Endothelial cell of umbilical vein (primary cell): ENCODE measurements around the gene MRPL55. TPM values are rescaled to one million over a fixed set of nuclear protein-coding genes. Genes with fewer than 3 reads are reported as not detected.

Experiments used
- BruUV-seq: library from RNA; stranded (reverse); fragments of 400-500 nt; replicated peaks from 2 replicates; lab custom pipeline; 2021; lab: Mats Ljungman, UMichigan
- CTCF ChIA-PET: fragments of 300-600, 350-600 bp; sonication (Branson Sonifier 250); formaldehyde crosslinking; loops from one replicate; lab custom pipeline; 2021; ENCODE audit warnings: antibody characterized with exemption, inconsistent platforms; lab: Charles Lee
- POLR2A ChIA-PET: fragments of 300-600, 350-600 bp; sonication (Branson Sonifier 250); formaldehyde crosslinking; loops from one replicate; lab custom pipeline; 2021; ENCODE audit warnings: antibody characterized with exemption, inconsistent platforms; lab: Charles Lee
- DNase-seq: peaks from one replicate; pipeline ENCODE4 v3.0.0-alpha.2; 2011; ENCODE audit warnings: low read depth, low spot score
- FAIRE-seq: peaks from 2 replicates; lab custom pipeline; 2011; peaks lifted over from hg19 to GRCh38; lab: Jason Lieb, UNC
- H2AFZ ChIP-seq: 2 replicates; pipeline ENCODE4 v1.6.0; 2012; ENCODE audit warnings: low read depth, low read length, control low read depth, inconsistent platforms
- H3K27ac ChIP-seq: 2 replicates; pipeline ENCODE4 v1.5.1; 2011; ENCODE audit warnings: low read depth, mild to moderate bottlenecking, control low read depth, low read length, moderate library complexity; ENCODE audit not compliant: insufficient read depth
- H3K27me3 ChIP-seq, 2 experiments: 2 replicates each; pipeline versions ENCODE4 v1.6.0 to v1.6.1; 2011; ENCODE audit warnings: low read length in 2 of 2, mixed read lengths in 1 of 2; ENCODE audit not compliant: control insufficient read depth in 2 of 2, insufficient read depth in 2 of 2
- H3K36me3 ChIP-seq, 2 experiments: 2 replicates in 1 of 2; 3 replicates in 1 of 2; pipeline ENCODE4 v1.5.1; 2011; ENCODE audit warnings: low read length in 2 of 2, mild to moderate bottlenecking in 1 of 2, moderate library complexity in 1 of 2; ENCODE audit not compliant: control insufficient read depth in 2 of 2, insufficient read depth in 2 of 2; ENCODE audit errors: extremely low read depth in 1 of 2
- H3K4me1 ChIP-seq: 3 replicates; pipeline ENCODE4 v1.5.1; 2011; ENCODE audit warnings: mild to moderate bottlenecking, low read length; ENCODE audit not compliant: control insufficient read depth, insufficient read depth; ENCODE audit errors: extremely low read depth
- H3K4me2 ChIP-seq: 2 replicates; pipeline ENCODE4 v1.6.1; 2011; ENCODE audit warnings: low read length, control low read depth, mixed read lengths; ENCODE audit not compliant: insufficient read depth
- H3K4me3 ChIP-seq, 3 experiments: fragments of 200-600 bp in 1 of 3; sonication (generic), shearing (Covaris generic) in 1 of 3; replicated peaks in 1 of 3; 2 replicates each; pipeline ENCODE4 v1.5.1; 2011 to 2016; ENCODE audit warnings: control low read depth in 3 of 3, low read length in 3 of 3, mild to moderate bottlenecking in 2 of 3, inconsistent platforms in 1 of 3, low read depth in 1 of 3, moderate library complexity in 1 of 3; ENCODE audit not compliant: insufficient read depth in 1 of 3
- H3K79me2 ChIP-seq: 2 replicates; pipeline ENCODE4 v1.6.0; 2012; ENCODE audit warnings: low read length, inconsistent platforms; ENCODE audit not compliant: control insufficient read depth, insufficient read depth
- H3K9ac ChIP-seq: replicated peaks from 2 replicates; pipeline ENCODE3; 2011; ENCODE audit warnings: low read length, control low read depth; ENCODE audit not compliant: insufficient read depth; ENCODE audit errors: extremely low read depth
- H3K9me1 ChIP-seq: replicated peaks from 3 replicates; pipeline ENCODE4 v1.6.0; 2011; ENCODE audit warnings: mild to moderate bottlenecking, low read length; ENCODE audit not compliant: control insufficient read depth, insufficient read depth; ENCODE audit errors: extremely low read depth
- H3K9me3 ChIP-seq: replicated peaks from 2 replicates; pipeline ENCODE4 v1.5.1; 2012; ENCODE audit warnings: low read length, inconsistent platforms; ENCODE audit not compliant: control insufficient read depth, insufficient read depth
- H4K20me1 ChIP-seq: replicated peaks from 2 replicates; pipeline ENCODE3; 2011; ENCODE audit warnings: mild to moderate bottlenecking, low read length; ENCODE audit not compliant: control insufficient read depth, insufficient read depth; ENCODE audit errors: extremely low read depth
- EZH2 ChIP-seq: IDR thresholded peaks from 2 replicates; pipeline ENCODE4 v1.6.1; 2012; ENCODE audit warnings: borderline replicate concordance, low read depth, mild to moderate bottlenecking, moderate library complexity, low read length, inconsistent platforms; ENCODE audit not compliant: severe bottlenecking
- FOS ChIP-seq: IDR thresholded peaks from 2 replicates; pipeline ENCODE4 v1.6.1; 2011; ENCODE audit warnings: mild to moderate bottlenecking, low read length, moderate library complexity, borderline replicate concordance; ENCODE audit not compliant: insufficient read depth
- GATA2 ChIP-seq: IDR thresholded peaks from 2 replicates; pipeline ENCODE4 v1.7.0; 2011; ENCODE audit warnings: low read depth, mild to moderate bottlenecking, moderate library complexity, mixed read lengths, low read length; ENCODE audit not compliant: insufficient read length, insufficient read depth
- JUN ChIP-seq: IDR thresholded peaks from 2 replicates; pipeline ENCODE4 v1.6.1; 2011; ENCODE audit warnings: borderline replicate concordance, low read depth; ENCODE audit not compliant: insufficient read length, insufficient read depth
- MAX ChIP-seq: IDR thresholded peaks from 2 replicates; pipeline ENCODE4 v1.6.1; 2011; ENCODE audit not compliant: insufficient read depth, insufficient read length
- MYC ChIP-seq: IDR thresholded peaks from one replicate; pipeline ENCODE4 v1.6.1; 2011; ENCODE audit warnings: mild to moderate bottlenecking, low read depth, low read length
- POLR2A ChIP-seq: IDR thresholded peaks from 2 replicates; pipeline ENCODE4 v1.6.1; 2012; ENCODE audit warnings: low read depth, mild to moderate bottlenecking, control low read depth, low read length
- POLR2AphosphoS5 ChIP-seq: IDR thresholded peaks from 2 replicates; pipeline ENCODE4 v1.6.1; 2012; ENCODE audit warnings: low read depth, mild to moderate bottlenecking, control low read depth, low read length, moderate library complexity; ENCODE audit not compliant: insufficient read depth
- dilution Hi-C: fragments of 300-500 bp; cut with MboI; formaldehyde crosslinking; loops from one replicate; pipeline ENCODE4 v1.15.0; 2019; ENCODE audit warnings: low sequenced_read_pairs; ENCODE audit not compliant: extremely low pct_ligation_motif_present
- intact Hi-C: fragments of 100-400 bp; cut with micrococcal nuclease; formaldehyde crosslinking; loops from one replicate; pipeline ENCODE4 v1.10.0; 2022
- polyA plus RNA-seq, 4 experiments: library from polyadenylated mRNA; depleted of rRNA in 3 of 4; stranded (reverse) in 3 of 4; unstranded in 1 of 4; fragments of >200 nt; gene quantifications; 2 replicates each; pipeline versions ENCODE4 v1.2.1 to v1.2.3, GENCODE V29; 2011 to 2012; ENCODE audit warnings: missing spikeins in 1 of 4
- total RNA-seq: library from RNA; stranded (reverse); gene quantifications from 2 replicates; pipeline ENCODE4 v1.2.3, GENCODE V29; 2021
- TF ChIP-seq, protein P1 (sequence below), 2 donors: IDR thresholded peaks; 1 replicate in 1 of 2; 2 replicates in 1 of 2; pipeline ENCODE4 v1.5.1; 2011; ENCODE audit warnings: low read length in 2 of 2, mild to moderate bottlenecking in 2 of 2, moderate library complexity in 2 of 2, control low read depth in 1 of 2, inconsistent platforms in 1 of 2, low read depth in 1 of 2; ENCODE audit not compliant: insufficient read depth in 1 of 2; ENCODE audit errors: extremely low read depth in 1 of 2

The MRPL55 gene
- total and polyA plus RNA-seq, 2 donors (not counting 3 experiments of a cell fraction or from before 2014, with no cell fraction given): 58.7 to 155 TPM

- no peaks in the 10 kb centered on the region for H3K9me1 ChIP-seq
Observed at GRCh38 chr1:228076796-228077430, 32.2 kb downstream of the MRPL55 start.

More at GRCh38 chr1:228076796-228077430, 32.2 kb downstream of the MRPL55 start:
- Histone ChIP-seq H3K79me2 (peaks cover 9% of the 10 kb centered on the region), H3K4me1 (peaks cover 7% of the 10 kb centered on the region), H2AFZ (no peak overlapping the region), H3K27ac (no peak overlapping the region), H3K27me3 (no peaks in the 10 kb centered on the region), H3K9me3 (no peaks in the 10 kb centered on the region), H3K4me2 (no peak overlapping the region), H3K36me3 (no peaks in the 10 kb centered on the region), H4K20me1 (no peaks in the 10 kb centered on the region), H3K9ac (no peak overlapping the region), H3K4me3 (no peak overlapping the region)
- ChIA-PET POLR2A (interaction anchor here (0.6 kb wide), 1 partner anchor 78 kb away, joined by 3 read pairs; no protein-coding TSS in a partner anchor), CTCF (interaction anchor here (2.5 kb wide), 1 partner anchor 78 kb away, joined by 15 read pairs; no protein-coding TSS in a partner anchor)
- intact Hi-C loops: no loop called here
- TF ChIP-seq EZH2 (no peak), MYC (no peak), GATA2 (no peak), MAX (no peak), JUN (no peak), POLR2A (no peak), POLR2AphosphoS5 (no peak), FOS (no peak)
- TF ChIP-seq, protein P1, sequence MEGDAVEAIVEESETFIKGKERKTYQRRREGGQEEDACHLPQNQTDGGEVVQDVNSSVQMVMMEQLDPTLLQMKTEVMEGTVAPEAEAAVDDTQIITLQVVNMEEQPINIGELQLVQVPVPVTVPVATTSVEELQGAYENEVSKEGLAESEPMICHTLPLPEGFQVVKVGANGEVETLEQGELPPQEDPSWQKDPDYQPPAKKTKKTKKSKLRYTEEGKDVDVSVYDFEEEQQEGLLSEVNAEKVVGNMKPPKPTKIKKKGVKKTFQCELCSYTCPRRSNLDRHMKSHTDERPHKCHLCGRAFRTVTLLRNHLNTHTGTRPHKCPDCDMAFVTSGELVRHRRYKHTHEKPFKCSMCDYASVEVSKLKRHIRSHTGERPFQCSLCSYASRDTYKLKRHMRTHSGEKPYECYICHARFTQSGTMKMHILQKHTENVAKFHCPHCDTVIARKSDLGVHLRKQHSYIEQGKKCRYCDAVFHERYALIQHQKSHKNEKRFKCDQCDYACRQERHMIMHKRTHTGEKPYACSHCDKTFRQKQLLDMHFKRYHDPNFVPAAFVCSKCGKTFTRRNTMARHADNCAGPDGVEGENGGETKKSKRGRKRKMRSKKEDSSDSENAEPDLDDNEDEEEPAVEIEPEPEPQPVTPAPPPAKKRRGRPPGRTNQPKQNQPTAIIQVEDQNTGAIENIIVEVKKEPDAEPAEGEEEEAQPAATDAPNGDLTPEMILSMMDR (IDR thresholded peaks at IDR 0.05; ENCODE audit: extremely low read depth in 1 of 2, insufficient read depth in 1 of 2, low read depth in 1 of 2, low read length in 2 of 2): no peak
- dilution Hi-C loops: no loop called here
- no TSS peak for BruUV-seq
- no peak for DNase-seq
- no peak for FAIRE-seq
